K562 (cell line): ENCODE data around the gene BCORL1. TPM values are rescaled to one million over a fixed set of nuclear protein-coding genes. Genes with fewer than 3 reads are reported as not detected.

Experiments
- BRCA1 ChIP-seq, 2 experiments: fragments of 450-650 bp in 1 of 2; sonication (generic) in 1 of 2; formaldehyde crosslinking in 1 of 2; IDR thresholded peaks; 2 replicates each; pipeline versions ENCODE4 v1.5.0 to v1.6.1; 2017 to 2020; ENCODE audit warnings: mild to moderate bottlenecking in 1 of 2, missing genetic modification reagents in 1 of 2
- CLOCK ChIP-seq: fragments of 250-450 bp; sonication (Bioruptor Pico); IDR thresholded peaks from 2 replicates; pipeline ENCODE4 v1.4.0; 2020; ENCODE audit warnings: mild to moderate bottlenecking, moderate library complexity, borderline replicate concordance
- DNMT1 ChIP-seq: fragments of 450-650 bp; IDR thresholded peaks from 2 replicates; pipeline ENCODE4 v1.6.1; 2016; ENCODE audit warnings: antibody characterized with exemption, mild to moderate bottlenecking
- FOXK1 ChIP-seq: sonication (generic); formaldehyde crosslinking; IDR thresholded peaks from 2 replicates; pipeline ENCODE4 v1.8.0; 2022; ENCODE audit warnings: missing genetic modification reagents, mild to moderate bottlenecking, borderline replicate concordance
- MITF ChIP-seq: IDR thresholded peaks from 2 replicates; pipeline ENCODE4 v1.6.1; 2014; ENCODE audit warnings: antibody characterized with exemption
- MLLT1 ChIP-seq, 2 experiments: fragments of 450-650 bp; IDR thresholded peaks; 2 replicates each; pipeline ENCODE4 v1.6.1; 2016
- NFIX ChIP-seq: fragments of 250-450 bp; sonication (Bioruptor Pico); IDR thresholded peaks from 2 replicates; pipeline ENCODE4 v1.4.0; 2020; ENCODE audit warnings: low read depth, mild to moderate bottlenecking, moderate library complexity
- POLR3A ChIP-seq: IDR thresholded peaks from 2 replicates; pipeline ENCODE4 v1.6.1; 2011; ENCODE audit warnings: borderline replicate concordance, mild to moderate bottlenecking, moderate library complexity; ENCODE audit not compliant: insufficient read length, insufficient read depth; ENCODE audit errors: extremely low read depth
- RFX1 ChIP-seq: fragments of 450-650 bp; IDR thresholded peaks from 2 replicates; pipeline ENCODE4 v1.6.1; 2016; ENCODE audit warnings: mild to moderate bottlenecking, moderate library complexity
- SAP30 ChIP-seq: fragments of 200-600 bp; sonication (generic); IDR thresholded peaks from 2 replicates; pipeline ENCODE4 v1.6.1; 2012; ENCODE audit warnings: borderline replicate concordance, low read depth, mild to moderate bottlenecking, moderate library complexity, low read length, control low read depth, inconsistent platforms; ENCODE audit not compliant: insufficient read depth, poor library complexity, severe bottlenecking
- TCF7L2 ChIP-seq: fragments of 150-350 bp; IDR thresholded peaks from 2 replicates; pipeline ENCODE4 v1.6.1; 2016; ENCODE audit warnings: low read depth, mild to moderate bottlenecking, low read length, moderate library complexity
- XRCC3 ChIP-seq: fragments of 450-650 bp; IDR thresholded peaks from 2 replicates; pipeline ENCODE4 v1.6.1; 2017; ENCODE audit warnings: mild to moderate bottlenecking, moderate library complexity
- polyA plus RNA-seq, 8 experiments: library from polyadenylated mRNA; depleted of rRNA in 4 of 8; stranded (reverse) in 5 of 8; unstranded in 3 of 8; fragments of >200 nt; fragmentation: Nextera tagmentation in 2 of 8; fragmentation: Illumina TruSeq in 1 of 8; extraction: Ambion mirVana in 2 of 8; extraction: Trizol in 1 of 8; gene quantifications; 2 replicates each; pipeline versions ENCODE4 v1.2.1 to v1.2.3, GENCODE V29; 2011 to 2014; ENCODE audit warnings: inconsistent platforms in 1 of 8, missing spikeins in 1 of 8
- total RNA-seq, 7 experiments: library from RNA; depleted of rRNA in 6 of 7; stranded (reverse); fragments of >200 nt in 6 of 7; fragmentation: Illumina TruSeq in 2 of 7; extraction: Trizol in 2 of 7; gene quantifications; 2 replicates each; pipeline versions ENCODE4 v1.2.1 to v1.2.3, GENCODE V29; 2011 to 2021; ENCODE audit warnings: low replicate concordance in 1 of 7
- TF ChIP-seq, protein P1 (sequence below): conservative IDR thresholded peaks from 2 replicates; pipeline ENCODE4 v1.6.1; 2011; ENCODE audit warnings: low read depth, mild to moderate bottlenecking, low read length; ENCODE audit not compliant: control insufficient read depth

The BCORL1 gene
- total and polyA plus RNA-seq, 9 of the 15 experiments (the other 6 are each of a cell fraction or from before 2014, with no cell fraction given) = 0.48 to 29.6 (median 2.1) TPM

GRCh38 chrX:130082244-130083106 is 100.0 kb downstream of the BCORL1 start (continued):
- TF ChIP-seq SAP30 = peak; percentile 75
- no peak for TF ChIP-seq DNMT1
- no peak for TF ChIP-seq BRCA1 (IDR thresholded peaks at IDR 0.05)
- no peak for TF ChIP-seq BRCA1 (CRISPR knock-in tag; IDR thresholded peaks at IDR 0.05)
- TF ChIP-seq POLR3A = no peak
- no peak for TF ChIP-seq CLOCK
- TF ChIP-seq, protein P1, sequence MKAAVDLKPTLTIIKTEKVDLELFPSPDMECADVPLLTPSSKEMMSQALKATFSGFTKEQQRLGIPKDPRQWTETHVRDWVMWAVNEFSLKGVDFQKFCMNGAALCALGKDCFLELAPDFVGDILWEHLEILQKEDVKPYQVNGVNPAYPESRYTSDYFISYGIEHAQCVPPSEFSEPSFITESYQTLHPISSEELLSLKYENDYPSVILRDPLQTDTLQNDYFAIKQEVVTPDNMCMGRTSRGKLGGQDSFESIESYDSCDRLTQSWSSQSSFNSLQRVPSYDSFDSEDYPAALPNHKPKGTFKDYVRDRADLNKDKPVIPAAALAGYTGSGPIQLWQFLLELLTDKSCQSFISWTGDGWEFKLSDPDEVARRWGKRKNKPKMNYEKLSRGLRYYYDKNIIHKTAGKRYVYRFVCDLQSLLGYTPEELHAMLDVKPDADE = no peak
- TF ChIP-seq FOXK1 = no peak
- no peak for TF ChIP-seq NFIX (CRISPR knock-in tag)
- no peak for TF ChIP-seq XRCC3
- TF ChIP-seq MLLT1 (IDR thresholded peaks at IDR 0.05) = no peak
- TF ChIP-seq RFX1 = peak; percentile 68; the same call in 1 of the 2 replicates
- TF ChIP-seq MITF = no peak
- no peak for TF ChIP-seq TCF7L2
